Ishikawa (cell line): ENCODE results near the gene SGMS1.

ENCODE experiments used
- EGR1 ChIP-seq: IDR thresholded peaks from 2 replicates; pipeline ENCODE4 v1.6.1; 2012
- EP300 ChIP-seq: IDR thresholded peaks from 2 replicates; pipeline ENCODE4 v1.6.1; 2012; ENCODE audit warnings: borderline replicate concordance
- FOXM1 ChIP-seq: IDR thresholded peaks from 2 replicates; pipeline ENCODE4 v1.6.1; 2012; ENCODE audit warnings: low read depth, borderline replicate concordance
- RAD21 ChIP-seq: IDR thresholded peaks from 2 replicates; pipeline ENCODE4 v1.6.1; 2012; ENCODE audit warnings: low read depth
- TAF1 ChIP-seq: IDR thresholded peaks from 2 replicates; pipeline ENCODE4 v1.6.1; 2012; ENCODE audit warnings: low read depth, mild to moderate bottlenecking
- YY1 ChIP-seq: IDR thresholded peaks from 2 replicates; pipeline ENCODE4 v1.6.1; 2012; ENCODE audit warnings: low read depth
- ZBTB7A ChIP-seq: IDR thresholded peaks from 2 replicates; pipeline ENCODE4 v1.6.1; 2012; ENCODE audit warnings: low read depth
- TF ChIP-seq, protein P1 (sequence below): IDR thresholded peaks from 2 replicates; pipeline ENCODE4 v1.6.1; 2012; ENCODE audit warnings: low read depth, mild to moderate bottlenecking
- TF ChIP-seq, protein P2 (sequence below): IDR thresholded peaks from 2 replicates; pipeline ENCODE4 v1.6.1; 2012

DNA sequence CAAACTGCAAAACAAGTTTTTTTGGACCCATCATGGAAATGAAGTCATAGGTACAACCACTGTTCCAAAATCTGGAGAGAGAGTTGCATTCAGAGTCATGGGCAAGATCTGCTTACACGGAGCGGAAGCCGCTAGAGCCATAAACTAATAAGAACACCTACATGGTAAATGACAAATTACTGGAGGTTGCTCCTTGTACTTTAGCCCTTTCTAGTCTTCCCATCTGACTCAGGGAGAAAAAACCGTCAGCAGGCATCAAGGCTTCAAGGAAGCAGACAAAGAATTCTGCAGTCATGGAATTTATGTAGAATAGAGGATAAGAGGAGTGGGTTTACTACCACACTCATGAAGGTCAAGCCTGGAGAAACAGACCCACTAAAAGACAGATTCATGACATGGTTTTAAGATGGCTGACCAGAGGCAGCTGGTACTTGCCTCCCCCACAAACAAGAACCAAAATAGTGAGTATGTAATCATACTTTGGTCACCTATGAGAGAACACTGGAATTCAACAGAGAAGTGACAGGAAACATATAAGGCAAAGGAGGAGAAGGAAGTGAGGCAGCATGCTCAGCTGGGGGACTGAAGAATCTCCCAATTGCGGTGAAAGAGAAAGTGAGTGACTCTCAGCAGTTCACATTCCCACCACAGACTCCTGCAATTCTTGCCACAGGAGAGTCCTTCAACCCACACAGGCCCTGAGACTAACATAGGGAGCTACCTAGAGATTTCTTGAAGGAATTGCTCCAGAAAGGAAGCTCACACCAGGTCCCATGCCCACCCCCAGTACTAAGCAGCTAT is 330.0 kb downstream of the SGMS1 start:
- TF ChIP-seq, protein P1, sequence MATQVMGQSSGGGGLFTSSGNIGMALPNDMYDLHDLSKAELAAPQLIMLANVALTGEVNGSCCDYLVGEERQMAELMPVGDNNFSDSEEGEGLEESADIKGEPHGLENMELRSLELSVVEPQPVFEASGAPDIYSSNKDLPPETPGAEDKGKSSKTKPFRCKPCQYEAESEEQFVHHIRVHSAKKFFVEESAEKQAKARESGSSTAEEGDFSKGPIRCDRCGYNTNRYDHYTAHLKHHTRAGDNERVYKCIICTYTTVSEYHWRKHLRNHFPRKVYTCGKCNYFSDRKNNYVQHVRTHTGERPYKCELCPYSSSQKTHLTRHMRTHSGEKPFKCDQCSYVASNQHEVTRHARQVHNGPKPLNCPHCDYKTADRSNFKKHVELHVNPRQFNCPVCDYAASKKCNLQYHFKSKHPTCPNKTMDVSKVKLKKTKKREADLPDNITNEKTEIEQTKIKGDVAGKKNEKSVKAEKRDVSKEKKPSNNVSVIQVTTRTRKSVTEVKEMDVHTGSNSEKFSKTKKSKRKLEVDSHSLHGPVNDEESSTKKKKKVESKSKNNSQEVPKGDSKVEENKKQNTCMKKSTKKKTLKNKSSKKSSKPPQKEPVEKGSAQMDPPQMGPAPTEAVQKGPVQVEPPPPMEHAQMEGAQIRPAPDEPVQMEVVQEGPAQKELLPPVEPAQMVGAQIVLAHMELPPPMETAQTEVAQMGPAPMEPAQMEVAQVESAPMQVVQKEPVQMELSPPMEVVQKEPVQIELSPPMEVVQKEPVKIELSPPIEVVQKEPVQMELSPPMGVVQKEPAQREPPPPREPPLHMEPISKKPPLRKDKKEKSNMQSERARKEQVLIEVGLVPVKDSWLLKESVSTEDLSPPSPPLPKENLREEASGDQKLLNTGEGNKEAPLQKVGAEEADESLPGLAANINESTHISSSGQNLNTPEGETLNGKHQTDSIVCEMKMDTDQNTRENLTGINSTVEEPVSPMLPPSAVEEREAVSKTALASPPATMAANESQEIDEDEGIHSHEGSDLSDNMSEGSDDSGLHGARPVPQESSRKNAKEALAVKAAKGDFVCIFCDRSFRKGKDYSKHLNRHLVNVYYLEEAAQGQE: no peak
- TF ChIP-seq ZBTB7A: no peak
- no peak for TF ChIP-seq RAD21
- no peak for TF ChIP-seq EP300
- TF ChIP-seq YY1: no peak
- TF ChIP-seq, protein P2, sequence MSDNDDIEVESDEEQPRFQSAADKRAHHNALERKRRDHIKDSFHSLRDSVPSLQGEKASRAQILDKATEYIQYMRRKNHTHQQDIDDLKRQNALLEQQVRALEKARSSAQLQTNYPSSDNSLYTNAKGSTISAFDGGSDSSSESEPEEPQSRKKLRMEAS: no peak
- TF ChIP-seq TAF1: no peak
- no peak for TF ChIP-seq FOXM1
- no peak for TF ChIP-seq EGR1
